ENCODE data around the gene FOXJ3. TPM values are rescaled to one million over a fixed set of nuclear protein-coding genes. Genes with fewer than 3 reads are reported as not detected.

FOXJ3 gene
- total RNA-seq, 6 donors from 2014 or later: 21.6 to 81.4 (median 39.3) TPM

DNA sequence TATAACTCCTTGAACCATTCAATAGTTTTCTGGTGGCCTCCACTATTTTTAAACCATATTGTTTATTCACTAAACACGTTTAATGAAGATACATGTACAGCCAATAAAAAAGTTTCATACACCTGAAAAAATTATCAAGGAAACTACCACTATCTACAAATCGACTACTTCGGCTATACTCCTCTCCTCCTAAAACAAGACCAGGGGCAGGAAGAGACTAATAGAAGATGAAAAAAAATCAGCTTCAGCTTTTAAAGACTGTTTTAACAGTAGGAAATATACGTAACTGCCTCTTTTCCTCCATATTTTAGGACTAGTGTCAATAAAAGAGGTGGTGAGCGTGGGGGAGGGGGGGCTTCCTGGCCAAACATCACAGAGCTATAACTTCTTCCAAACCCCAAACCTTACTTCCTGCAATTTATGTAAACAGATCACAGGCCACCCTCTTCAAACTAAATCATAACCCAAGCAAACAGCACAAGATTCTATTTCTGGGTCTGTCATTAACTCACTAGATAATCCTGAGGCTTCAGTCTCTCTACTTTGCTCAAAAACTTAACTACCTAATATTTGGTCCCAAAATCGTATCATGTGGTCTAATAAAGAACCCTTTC, 15.1 kb downstream of the FOXJ3 start:
- H3K27ac ChIP-seq: peak overlapping the region in 2 of 4 donors; percentile 23 to 56

DNA sequence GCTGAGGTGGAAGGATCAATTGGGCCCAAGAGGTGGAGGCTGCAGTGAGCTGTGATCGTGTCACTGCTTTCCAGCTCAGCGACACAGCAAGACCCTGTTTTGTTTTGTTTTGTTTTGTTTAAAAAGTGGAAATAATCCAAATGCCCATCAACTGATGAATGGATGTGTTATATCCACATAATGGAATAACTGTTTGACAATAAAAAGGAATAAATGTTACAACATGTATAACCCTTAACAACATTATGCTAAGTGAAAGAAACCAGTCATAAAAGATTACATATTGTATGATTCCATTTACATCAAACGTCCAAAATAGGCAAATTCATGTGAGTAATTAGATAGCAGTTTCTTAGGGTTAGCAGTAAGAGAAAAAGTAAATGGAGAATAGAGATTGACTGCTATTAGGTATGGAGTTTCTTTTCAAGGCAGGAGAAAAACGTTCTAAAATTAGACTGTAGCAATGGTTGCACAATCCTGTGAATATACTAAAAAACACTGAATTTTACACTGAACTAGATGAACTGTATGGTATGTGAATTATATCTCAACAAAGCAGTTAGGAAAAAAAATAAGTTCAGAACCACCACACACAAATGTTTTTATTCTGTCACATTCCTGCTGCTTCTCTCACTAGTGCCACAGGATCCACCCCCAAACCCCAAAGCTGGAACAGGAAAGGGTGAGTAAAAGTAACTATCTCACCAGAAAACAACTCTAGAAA, 15.7 kb downstream of the FOXJ3 start:
- WGBS, 2 donors: 41 to 44% methylated on average over 4 of the region's 4 CpGs
- Histone ChIP-seq H3K9me3 (no peaks in the 10 kb centered on the region), H3K27ac (peak overlapping the region in 2 of 4 donors; percentile 23 to 42), H3K4me1 (peaks cover 39 to 70% (median 60%) of the 10 kb centered on the region in 4 donors), H3K27me3 (no peaks in the 10 kb centered on the region), H3K36me3 (no peaks in the 10 kb centered on the region), H3K4me3 (no peak overlapping the region)
- TF ChIP-seq EP300 (IDR thresholded peaks at IDR 0.05) (no peak), POLR2AphosphoS5 (IDR thresholded peaks at IDR 0.05) (no peak), POLR2A (IDR thresholded peaks at IDR 0.05) (no peak)
- TF ChIP-seq, protein P1, sequence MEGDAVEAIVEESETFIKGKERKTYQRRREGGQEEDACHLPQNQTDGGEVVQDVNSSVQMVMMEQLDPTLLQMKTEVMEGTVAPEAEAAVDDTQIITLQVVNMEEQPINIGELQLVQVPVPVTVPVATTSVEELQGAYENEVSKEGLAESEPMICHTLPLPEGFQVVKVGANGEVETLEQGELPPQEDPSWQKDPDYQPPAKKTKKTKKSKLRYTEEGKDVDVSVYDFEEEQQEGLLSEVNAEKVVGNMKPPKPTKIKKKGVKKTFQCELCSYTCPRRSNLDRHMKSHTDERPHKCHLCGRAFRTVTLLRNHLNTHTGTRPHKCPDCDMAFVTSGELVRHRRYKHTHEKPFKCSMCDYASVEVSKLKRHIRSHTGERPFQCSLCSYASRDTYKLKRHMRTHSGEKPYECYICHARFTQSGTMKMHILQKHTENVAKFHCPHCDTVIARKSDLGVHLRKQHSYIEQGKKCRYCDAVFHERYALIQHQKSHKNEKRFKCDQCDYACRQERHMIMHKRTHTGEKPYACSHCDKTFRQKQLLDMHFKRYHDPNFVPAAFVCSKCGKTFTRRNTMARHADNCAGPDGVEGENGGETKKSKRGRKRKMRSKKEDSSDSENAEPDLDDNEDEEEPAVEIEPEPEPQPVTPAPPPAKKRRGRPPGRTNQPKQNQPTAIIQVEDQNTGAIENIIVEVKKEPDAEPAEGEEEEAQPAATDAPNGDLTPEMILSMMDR (IDR thresholded peaks at IDR 0.05): no peak
- ATAC-seq (ENCODE audit: low FRiP score in 2 of 2): no peak
- DNase-seq: no peak

More for the DNA sequence above, 15.1 kb downstream of the FOXJ3 start:
- Histone ChIP-seq H3K4me1 (peaks cover 33 to 64% (median 58%) of the 10 kb centered on the region in 4 donors), H3K27me3 (no peaks in the 10 kb centered on the region), H3K36me3 (no peaks in the 10 kb centered on the region), H3K9me3 (no peaks in the 10 kb centered on the region), H3K4me3 (no peak overlapping the region)
- 20 to 24% methylated on average over 6 of the region's 6 CpGs for WGBS, 2 donors
- DNase-seq (no peak), ATAC-seq (ENCODE audit: low FRiP score in 2 of 2) (no peak)
- TF ChIP-seq, protein P1 (IDR thresholded peaks at IDR 0.05): no peak
- no peak for TF ChIP-seq EP300 (IDR thresholded peaks at IDR 0.05)
- TF ChIP-seq POLR2AphosphoS5 (IDR thresholded peaks at IDR 0.05): no peak
- no peak for TF ChIP-seq POLR2A (IDR thresholded peaks at IDR 0.05)

DNA sequence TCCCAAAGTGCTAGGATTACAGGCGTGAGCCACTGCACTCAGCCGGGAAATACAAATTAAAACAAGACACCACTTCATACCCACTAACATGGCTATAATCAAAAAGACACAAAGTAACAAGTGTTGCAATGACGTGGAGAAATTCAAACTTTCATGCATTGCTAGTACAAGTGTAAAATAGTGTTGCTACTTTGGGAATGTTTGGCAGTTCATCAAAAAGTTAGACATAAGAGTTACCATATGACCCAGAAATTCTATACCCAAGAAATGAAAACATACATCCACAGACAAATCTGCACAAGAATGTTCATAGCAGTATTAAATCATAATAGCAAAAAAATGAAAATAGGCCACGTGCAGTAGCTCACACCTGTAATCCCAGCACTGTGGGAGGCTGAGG, 16.4 kb downstream of the FOXJ3 start:
- Histone ChIP-seq H3K27me3 (no peaks in the 10 kb centered on the region), H3K4me1 (peaks cover 40 to 74% (median 65%) of the 10 kb centered on the region in 4 donors), H3K27ac (no peak overlapping the region), H3K36me3 (no peaks in the 10 kb centered on the region), H3K9me3 (no peaks in the 10 kb centered on the region), H3K4me3 (no peak overlapping the region)
- ATAC-seq (ENCODE audit: low FRiP score in 2 of 2) (no peak), DNase-seq (no peak)
- 73 to 84% methylated on average over 4 of the region's 4 CpGs for WGBS, 2 donors
- TF ChIP-seq, protein P1 (IDR thresholded peaks at IDR 0.05): no peak
- TF ChIP-seq EP300 (IDR thresholded peaks at IDR 0.05) (no peak), POLR2AphosphoS5 (IDR thresholded peaks at IDR 0.05) (no peak), POLR2A (IDR thresholded peaks at IDR 0.05) (no peak)

DNA sequence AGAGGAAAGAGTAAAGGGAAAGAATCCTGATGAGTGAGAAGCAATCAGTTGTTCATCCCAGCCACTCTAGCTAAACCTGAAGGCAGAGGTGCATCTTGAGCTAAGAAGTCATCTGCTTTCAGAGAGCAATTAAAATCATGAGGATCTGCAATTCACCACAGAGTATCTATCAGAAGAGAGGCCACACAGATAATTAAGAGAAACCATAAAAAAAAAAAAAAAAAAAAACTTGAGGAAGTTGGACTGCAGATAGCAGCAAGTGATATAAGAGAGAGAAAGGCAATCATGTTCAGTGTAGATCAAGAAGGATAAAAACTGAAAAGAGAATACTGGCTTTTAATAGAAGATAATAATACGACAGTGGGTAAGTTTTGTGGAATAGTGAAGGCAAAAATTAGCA, 17.7 kb downstream of the FOXJ3 start:
- no peaks in the 10 kb centered on the region for H3K9me3 ChIP-seq
- no peaks in the 10 kb centered on the region for H3K27me3 ChIP-seq
- WGBS, 2 donors: 62 to 86% methylated on average over 1 of the region's 1 CpG
- H3K27ac ChIP-seq: no peak overlapping the region
- ATAC-seq (ENCODE audit: low FRiP score in 2 of 2) (no peak), DNase-seq (no peak)
- H3K4me1 ChIP-seq: peaks cover 40 to 70% (median 63%) of the 10 kb centered on the region in 4 donors
- no peaks in the 10 kb centered on the region for H3K36me3 ChIP-seq
- no peak for TF ChIP-seq POLR2A (IDR thresholded peaks at IDR 0.05)
- TF ChIP-seq, protein P1 (IDR thresholded peaks at IDR 0.05): no peak
- TF ChIP-seq POLR2AphosphoS5 (IDR thresholded peaks at IDR 0.05): no peak
- H3K4me3 ChIP-seq: no peak overlapping the region
